A549 (cell line): ENCODE results near the gene CD96. TPM values are rescaled to one million over a fixed set of nuclear protein-coding genes. Genes with fewer than 3 reads are reported as not detected.

Experiments used
- ATAC-seq, 2 experiments: fragments of 200-7000 bp in 1 of 2; fragments of >200 bp in 1 of 2; cut with Nextera tagmentation in 1 of 2; cut with Tn5 transposase in 1 of 2; 3 replicates each; pipeline versions ENCODE4 v1.8.0 to v1.9.1; 2018 to 2020; ENCODE audit warnings: mild to moderate bottlenecking in 1 of 2, moderate library complexity in 1 of 2
- CTCF ChIA-PET: fragments of 300-600 bp; sonication (Branson Sonifier 250); formaldehyde crosslinking; extraction: SDS; loops from one replicate; lab custom pipeline; 2021; ENCODE audit warnings: antibody characterized with exemption, inconsistent platforms; lab: Yijun Ruan, JAX
- POLR2A ChIA-PET: fragments of 350-600 bp; formaldehyde crosslinking; extraction: SDS; loops from one replicate; lab custom pipeline; 2021; ENCODE audit warnings: antibody characterized with exemption, inconsistent platforms; lab: Yijun Ruan, JAX
- DNase-seq, 2 experiments: peaks; one replicate each; pipeline versions ENCODE4 v3.0.0 to v3.0.0-alpha.2; 2011 to 2016; ENCODE audit warnings: low read depth in 1 of 2, low spot score in 1 of 2
- FAIRE-seq: peaks from 2 replicates; lab custom pipeline; 2011; peaks lifted over from hg19 to GRCh38; lab: Jason Lieb, UNC
- H3K27ac ChIP-seq, 2 experiments: fragments of >200 bp; sonication (Bioruptor Twin); formaldehyde crosslinking; 3 replicates each; pipeline ENCODE4 v1.5.1; 2016 to 2017
- H3K4me1 ChIP-seq: fragments of >200 bp; sonication (Bioruptor Twin); formaldehyde crosslinking; 3 replicates; pipeline ENCODE4 v1.6.1; 2016
- H3K4me2 ChIP-seq: fragments of >200 bp; sonication (Bioruptor Twin); formaldehyde crosslinking; 3 replicates; pipeline ENCODE4 v1.6.1; 2016
- H3K4me3 ChIP-seq: fragments of >200 bp; sonication (Bioruptor Twin); formaldehyde crosslinking; 3 replicates; pipeline ENCODE4 v1.5.1; 2016
- H3K9me3 ChIP-seq: fragments of >200 bp; sonication (Bioruptor Twin); formaldehyde crosslinking; 3 replicates; pipeline ENCODE4 v1.6.1; 2016
- ATOH8 ChIP-seq: fragments of 250-450 bp; sonication (Bioruptor Pico); IDR thresholded peaks from 2 replicates; pipeline ENCODE4 v1.5.0; 2020; ENCODE audit warnings: low read depth, mild to moderate bottlenecking, moderate library complexity
- CBX2 ChIP-seq: fragments of 200-600 bp; sonication (generic); IDR thresholded peaks from 2 replicates; pipeline ENCODE4 v1.6.1; 2016; ENCODE audit warnings: low read depth, mild to moderate bottlenecking, borderline replicate concordance
- CEBPB ChIP-seq, 2 experiments: fragments of >200 bp in 1 of 2; sonication (Bioruptor Twin) in 1 of 2; formaldehyde crosslinking in 1 of 2; IDR thresholded peaks; 2 replicates each; pipeline ENCODE4 v1.6.1; 2012 to 2016
- CHD4 ChIP-seq: fragments of 200-600 bp; sonication (generic); IDR thresholded peaks from 2 replicates; pipeline ENCODE4 v1.6.1; 2016; ENCODE audit warnings: antibody characterized with exemption, mild to moderate bottlenecking, borderline replicate concordance
- CTCF ChIP-seq: fragments of >200 bp; sonication (Bioruptor Twin); formaldehyde crosslinking; IDR thresholded peaks from 3 replicates; pipeline ENCODE4 v1.5.1; 2016
- FOSB ChIP-seq: fragments of 250-450 bp; sonication (Bioruptor Pico); IDR thresholded peaks from 2 replicates; pipeline ENCODE4 v1.5.0; 2020; ENCODE audit warnings: mild to moderate bottlenecking, moderate library complexity
- FOSL2 ChIP-seq, 2 experiments: fragments of 450-650 bp in 1 of 2; fragments of >200 bp in 1 of 2; sonication (Bioruptor Twin) in 1 of 2; formaldehyde crosslinking; IDR thresholded peaks; 2 replicates each; pipeline versions ENCODE4 v1.5.0 to v1.6.1; 2016 to 2020; ENCODE audit warnings: mild to moderate bottlenecking in 1 of 2, moderate library complexity in 1 of 2
- FOXS1 ChIP-seq: fragments of 250-450 bp; sonication (Bioruptor Pico); IDR thresholded peaks from 2 replicates; pipeline ENCODE4 v1.5.0; 2020; ENCODE audit warnings: mild to moderate bottlenecking, moderate library complexity
- GATA3 ChIP-seq: IDR thresholded peaks from 2 replicates; pipeline ENCODE4 v1.6.1; 2012; ENCODE audit warnings: borderline replicate concordance
- MAX ChIP-seq: IDR thresholded peaks from 2 replicates; pipeline ENCODE4 v1.6.1; 2012
- MAZ ChIP-seq: fragments of 150-350 bp; IDR thresholded peaks from 2 replicates; pipeline ENCODE4 v1.6.1; 2014; ENCODE audit warnings: antibody characterized with exemption, low read depth, low read length, borderline replicate concordance
- MYC ChIP-seq: IDR thresholded peaks from 2 replicates; pipeline ENCODE4 v1.6.1; 2012; ENCODE audit warnings: mild to moderate bottlenecking, inconsistent platforms, low read length, improper control_type of control experiment, borderline replicate concordance
- NFE2L2 ChIP-seq: fragments of 150-350 bp; conservative IDR thresholded peaks from 2 replicates; pipeline ENCODE4 v1.6.1; 2014; ENCODE audit warnings: low read length
- NPAS2 ChIP-seq: fragments of 250-450 bp; sonication (Bioruptor Pico); IDR thresholded peaks from 2 replicates; pipeline ENCODE4 v1.8.0; 2022; ENCODE audit warnings: mild to moderate bottlenecking, moderate library complexity, borderline replicate concordance
- PBX3 ChIP-seq: IDR thresholded peaks from 2 replicates; pipeline ENCODE4 v1.6.1; 2012
- RAD21 ChIP-seq, 2 experiments: fragments of >200 bp in 1 of 2; sonication (Bioruptor Twin) in 1 of 2; formaldehyde crosslinking in 1 of 2; IDR thresholded peaks in 1 of 2; conservative IDR thresholded peaks in 1 of 2; 2 replicates in 1 of 2; 3 replicates in 1 of 2; pipeline ENCODE4 v1.6.1; 2012 to 2018; ENCODE audit warnings: inconsistent platforms in 1 of 2
- REST ChIP-seq: fragments of 200-600 bp; sonication (generic); IDR thresholded peaks from 2 replicates; pipeline ENCODE4 v1.6.1; 2016; ENCODE audit warnings: antibody characterized with exemption, mild to moderate bottlenecking, moderate library complexity
- SMC3 ChIP-seq: fragments of >200 bp; sonication (Bioruptor Twin); formaldehyde crosslinking; IDR thresholded peaks from 3 replicates; pipeline ENCODE4 v1.6.1; 2018; ENCODE audit warnings: inconsistent platforms
- SREBF2 ChIP-seq: fragments of 450-650 bp; IDR thresholded peaks from 2 replicates; pipeline ENCODE4 v1.6.1; 2014; ENCODE audit warnings: mild to moderate bottlenecking, moderate library complexity
- TFCP2L1 ChIP-seq: fragments of 250-450 bp; sonication (Bioruptor Pico); IDR thresholded peaks from 2 replicates; pipeline ENCODE4 v1.5.0; 2021; ENCODE audit warnings: mild to moderate bottlenecking
- USF2 ChIP-seq: fragments of 450-650 bp; IDR thresholded peaks from 2 replicates; pipeline ENCODE4 v1.6.1; 2014; ENCODE audit warnings: antibody characterized with exemption
- ZFP36 ChIP-seq: fragments of 450-650 bp; IDR thresholded peaks from 2 replicates; pipeline ENCODE4 v1.6.1; 2014; ENCODE audit warnings: borderline replicate concordance; ENCODE audit not compliant: partially characterized antibody
- ZNF302 ChIP-seq: fragments of 250-450 bp; sonication (Bioruptor Pico); IDR thresholded peaks from 2 replicates; pipeline ENCODE4 v1.9.0; 2021; ENCODE audit warnings: inconsistent platforms, mild to moderate bottlenecking, moderate library complexity
- WGBS: methylation state at CpG from one replicate; pipeline ENCODE4 v1.1.6; 2017; ENCODE audit errors: missing lambda C conversion rate; 5-methylcytosine and 5-hydroxymethylcytosine counted together
- polyA plus RNA-seq, 4 experiments: library from polyadenylated mRNA; depleted of rRNA in 3 of 4; stranded (reverse); fragments of >200 nt; fragmentation: RNase III in 1 of 4; extraction: RNeasy Plus Mini Kit Qiagen cat#74134 plus additional on column Dnase treatment in 1 of 4; gene quantifications; 2 replicates in 3 of 4; 3 replicates in 1 of 4; pipeline ENCODE4 v1.2.3, GENCODE V29; 2011 to 2017

CD96 gene
- polyA plus RNA-seq, 2 of the 4 experiments (the other 2 are of a cell fraction): not detected

- POLR2A ChIA-PET: no interaction called here
- WGBS: 81% methylated on average over 4 of the region's 4 CpGs
- H3K9me3 ChIP-seq: no peaks in the 10 kb centered on the region
- FAIRE-seq: no peak
- no peak overlapping the region for H3K4me3 ChIP-seq
- TF ChIP-seq SMC3 (no peak), CBX2 (no peak), REST (no peak), CEBPB (IDR thresholded peaks at IDR 0.05) (no peak), ZNF302 (CRISPR knock-in tag) (no peak), ZFP36 (no peak), RAD21 (conservative IDR thresholded peaks at IDR 0.05 in 1 of 2, IDR thresholded peaks at IDR 0.05 in 1 of 2) (no peak), USF2 (no peak), MYC (no peak), PBX3 (no peak), MAZ (no peak), FOSL2 (IDR thresholded peaks at IDR 0.05) (no peak), FOSL2 (CRISPR knock-in tag; IDR thresholded peaks at IDR 0.05) (no peak), SREBF2 (no peak), NPAS2 (CRISPR knock-in tag) (no peak), FOSB (CRISPR knock-in tag) (no peak), CHD4 (no peak), ATOH8 (CRISPR knock-in tag) (no peak)
- TF ChIP-seq, all 56 proteins: peak for 0
- DNase-seq (no peak), ATAC-seq (no peak)
- Histone ChIP-seq H3K27ac (no peak overlapping the region), H3K4me1 (no peaks in the 10 kb centered on the region), H3K4me2 (no peak overlapping the region)
- CTCF ChIA-PET: interaction anchor here (0.8 to 1.7 kb wide), 2 partner anchors 30 to 33 kb away, joined by 3 read pairs; no protein-coding TSS in a partner anchor
Measured at GRCh38 chr3:111636366-111636885, 94.4 kb downstream of the CD96 start.

- Histone ChIP-seq H3K9me3 (no peaks in the 10 kb centered on the region; the same call in 2 of the 3 replicates), H3K4me2 (no peak overlapping the region), H3K27ac (no peak overlapping the region), H3K4me1 (no peaks in the 10 kb centered on the region), H3K4me3 (no peak overlapping the region)
- ATAC-seq (no peak), FAIRE-seq (no peak), DNase-seq (no peak)
- ChIA-PET CTCF (interaction anchor here (0.8 kb wide), 1 partner anchor 15 kb away, joined by 3 read pairs; no protein-coding TSS in a partner anchor), POLR2A (no interaction called here)
- 46% methylated on average over 3 of the region's 4 CpGs for WGBS
- TF ChIP-seq REST (no peak), RAD21 (conservative IDR thresholded peaks at IDR 0.05 in 1 of 2, IDR thresholded peaks at IDR 0.05 in 1 of 2) (no peak), MAX (no peak), TFCP2L1 (no peak), NFE2L2 (no peak), GATA3 (no peak), CTCF (no peak), CHD4 (no peak), NPAS2 (CRISPR knock-in tag) (no peak), FOSB (CRISPR knock-in tag) (no peak), FOXS1 (no peak)
Measured at GRCh38 chr3:111639316-111639715, 97.3 kb downstream of the CD96 start.
